Measurements from ENCODE around the gene PLEKHG4. TPM values are rescaled to one million over a fixed set of nuclear protein-coding genes. Genes with fewer than 3 reads are reported as not detected.

The PLEKHG4 gene
- total and polyA plus RNA-seq, 7 donors, result 1.4 to 7.9 (median 3.5) TPM

DNA sequence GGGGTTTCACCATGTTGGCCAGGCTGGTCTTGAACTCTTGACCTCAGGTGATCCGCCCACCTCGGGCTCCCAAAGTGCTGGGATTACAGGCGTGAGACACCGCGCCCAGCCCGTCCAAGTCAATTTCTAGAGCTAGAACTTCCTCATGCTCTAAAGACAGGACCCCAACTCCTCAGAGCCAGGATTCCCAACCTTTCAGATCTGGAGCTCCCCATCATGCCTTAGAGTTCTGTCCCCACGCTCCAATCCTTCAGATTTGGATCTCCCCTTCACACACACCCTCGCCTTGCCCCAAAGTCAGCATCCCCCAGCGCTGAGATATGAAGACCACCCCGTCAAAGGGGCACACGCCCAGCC lies 46.8 kb downstream of the PLEKHG4 start:
- no peak overlapping the region for H3K27ac ChIP-seq
- no peak for DNase-seq
- no peaks in the 10 kb centered on the region for H3K9me3 ChIP-seq
- H3K36me3 ChIP-seq, result no peaks in the 10 kb centered on the region
- no peak for TF ChIP-seq POLR2A (IDR thresholded peaks at IDR 0.05)
- no peak for TF ChIP-seq EP300 (IDR thresholded peaks at IDR 0.05)
- intact Hi-C loops (cut with DNase I), result no loop called here
- H3K27me3 ChIP-seq, result peaks cover 0 to 61% (median 18%) of the 10 kb centered on the region in 3 donors
- peaks cover 0 to 13% (median 9%) of the 10 kb centered on the region in 4 donors for H3K4me1 ChIP-seq
- H3K4me3 ChIP-seq, result peak overlapping the region in 3 of 4 donors; percentile 36 to 50 (median 48)
- 15 to 18% methylated on average over 11 of the region's 11 CpGs for WGBS, 2 donors

DNA sequence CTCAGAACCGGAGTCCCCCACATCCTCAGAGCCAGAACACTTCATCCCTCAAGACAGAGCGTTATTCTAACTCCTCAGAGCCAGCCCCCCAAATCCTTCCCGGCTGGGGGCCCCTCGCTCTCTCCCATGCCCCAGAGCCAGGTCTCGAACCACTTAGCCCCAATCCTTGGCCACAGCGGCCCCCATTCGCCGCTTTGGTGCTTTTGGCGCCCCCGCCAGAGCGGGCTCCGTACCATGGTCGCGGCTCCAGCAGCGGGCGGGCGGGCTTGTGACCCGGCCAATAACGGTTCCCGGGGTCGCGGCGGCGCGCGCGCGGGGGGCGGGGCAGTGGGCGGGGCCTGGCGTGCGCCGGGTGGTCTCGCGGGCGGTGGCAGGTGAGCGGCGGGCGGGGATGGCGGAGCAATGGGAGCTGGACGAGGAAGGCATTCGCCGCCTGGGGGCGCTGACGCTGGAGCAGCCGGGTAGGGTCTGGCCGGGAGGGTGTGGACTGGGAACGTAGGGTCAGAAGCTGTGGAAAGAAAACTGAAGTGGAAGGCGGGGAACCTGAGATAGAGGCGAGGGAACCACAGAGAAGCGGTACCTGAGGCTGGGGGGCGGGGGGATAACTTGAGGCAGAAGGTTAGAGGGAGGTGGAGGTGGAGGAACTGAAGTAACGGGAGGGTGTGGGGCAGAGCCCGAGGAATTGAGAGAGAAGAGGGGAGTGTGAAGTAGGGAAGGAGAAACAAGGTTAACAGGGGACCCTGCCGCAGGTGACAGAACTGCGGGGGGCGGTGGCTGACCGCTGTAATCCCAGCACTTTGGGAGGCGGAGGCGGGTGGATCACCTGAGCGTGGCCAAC lies 47.4 kb downstream of the PLEKHG4 start, which contains the start of the genes KCTD19 and LRRC36:
Gene KCTD19 (minus strand): TSS at position 270 of the 838 bp plus-strand sequence. CDS start 34 bp downstream, at position 236.
Gene LRRC36 (plus strand): TSS at position 344 of the 838 bp plus-strand sequence. CDS start 48 bp downstream, at position 392.
- Histone ChIP-seq H3K36me3 (no peaks in the 10 kb centered on the region), H3K27me3 (peaks cover 0 to 55% (median 18%) of the 10 kb centered on the region in 3 donors), H3K9me3 (no peaks in the 10 kb centered on the region), H3K4me3 (peak within 1 kb of the TSS in 3 of 4 donors; percentile 36 to 50 (median 48)), H3K4me1 (peaks cover 0 to 13% (median 9%) of the 10 kb centered on the region in 4 donors), H3K27ac (no peak within 1 kb of the TSS)
- intact Hi-C loops (cut with DNase I), result no loop called here
- no peak for TF ChIP-seq POLR2A (IDR thresholded peaks at IDR 0.05)
- TF ChIP-seq, protein P1, sequence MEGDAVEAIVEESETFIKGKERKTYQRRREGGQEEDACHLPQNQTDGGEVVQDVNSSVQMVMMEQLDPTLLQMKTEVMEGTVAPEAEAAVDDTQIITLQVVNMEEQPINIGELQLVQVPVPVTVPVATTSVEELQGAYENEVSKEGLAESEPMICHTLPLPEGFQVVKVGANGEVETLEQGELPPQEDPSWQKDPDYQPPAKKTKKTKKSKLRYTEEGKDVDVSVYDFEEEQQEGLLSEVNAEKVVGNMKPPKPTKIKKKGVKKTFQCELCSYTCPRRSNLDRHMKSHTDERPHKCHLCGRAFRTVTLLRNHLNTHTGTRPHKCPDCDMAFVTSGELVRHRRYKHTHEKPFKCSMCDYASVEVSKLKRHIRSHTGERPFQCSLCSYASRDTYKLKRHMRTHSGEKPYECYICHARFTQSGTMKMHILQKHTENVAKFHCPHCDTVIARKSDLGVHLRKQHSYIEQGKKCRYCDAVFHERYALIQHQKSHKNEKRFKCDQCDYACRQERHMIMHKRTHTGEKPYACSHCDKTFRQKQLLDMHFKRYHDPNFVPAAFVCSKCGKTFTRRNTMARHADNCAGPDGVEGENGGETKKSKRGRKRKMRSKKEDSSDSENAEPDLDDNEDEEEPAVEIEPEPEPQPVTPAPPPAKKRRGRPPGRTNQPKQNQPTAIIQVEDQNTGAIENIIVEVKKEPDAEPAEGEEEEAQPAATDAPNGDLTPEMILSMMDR (IDR thresholded peaks at IDR 0.05), result peak in 1 of 4 experiments; percentile 13
- DNase-seq, result peak; percentile 74
- WGBS, 2 donors, result 8 to 10% methylated on average over 61 of the region's 61 CpGs

DNA sequence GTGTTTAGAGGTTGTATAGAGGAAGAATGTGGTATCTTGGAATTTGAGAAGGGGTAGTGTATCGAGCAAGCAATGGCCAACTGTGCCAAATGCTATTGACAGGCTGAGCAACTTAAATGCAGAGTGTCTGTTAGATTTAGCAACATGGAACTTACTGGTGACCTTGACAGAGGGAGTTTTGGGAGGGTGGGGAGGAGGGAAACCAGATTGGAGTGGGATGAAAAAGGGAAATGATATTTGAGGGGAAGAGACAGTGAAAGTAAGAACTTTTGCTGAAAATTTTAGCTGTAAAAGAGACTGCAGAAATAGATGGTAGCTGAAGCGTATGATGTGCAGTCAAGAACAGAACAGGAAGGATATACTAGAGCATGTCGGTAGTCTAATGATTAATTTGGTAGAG lies 48.4 kb downstream of the PLEKHG4 start:
- intact Hi-C loops (cut with DNase I), result no loop called here
- TF ChIP-seq POLR2A (IDR thresholded peaks at IDR 0.05) (no peak), EP300 (IDR thresholded peaks at IDR 0.05) (no peak), POLR2AphosphoS5 (IDR thresholded peaks at IDR 0.05) (no peak)
- TF ChIP-seq, protein P1 (IDR thresholded peaks at IDR 0.05), result no peak
- Histone ChIP-seq H3K36me3 (no peaks in the 10 kb centered on the region), H3K27ac (no peak overlapping the region), H3K9me3 (no peaks in the 10 kb centered on the region), H3K4me1 (peaks cover 0 to 13% (median 9%) of the 10 kb centered on the region in 4 donors), H3K27me3 (peaks cover 0 to 44% (median 18%) of the 10 kb centered on the region in 3 donors), H3K4me3 (no peak overlapping the region)
- DNase-seq, result no peak
- 46 to 80% methylated on average over 3 of the region's 3 CpGs for WGBS, 2 donors

DNA sequence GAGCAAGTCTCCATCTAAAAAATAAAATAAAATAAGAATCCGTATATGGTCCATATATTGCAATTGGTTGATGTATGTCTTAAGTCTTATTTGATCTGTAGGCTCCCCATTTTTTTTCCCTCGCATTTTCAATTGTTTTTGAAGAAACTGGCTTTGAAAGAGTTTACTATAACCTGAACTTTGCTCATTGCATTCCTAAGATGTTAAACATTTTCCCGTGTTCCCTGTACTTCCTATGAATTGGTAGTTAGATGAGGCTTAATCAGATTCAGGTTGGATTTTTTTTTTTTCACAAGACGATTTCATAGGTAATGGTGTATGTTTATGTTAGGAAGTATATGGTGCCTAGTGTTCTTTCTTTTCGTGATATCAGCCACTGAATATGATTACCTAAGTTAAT lies 50.6 kb downstream of the PLEKHG4 start:
- 26 to 69% methylated on average over 5 of the region's 5 CpGs for WGBS, 2 donors
- no peak overlapping the region for H3K4me3 ChIP-seq
- TF ChIP-seq POLR2AphosphoS5 (IDR thresholded peaks at IDR 0.05) (no peak), EP300 (IDR thresholded peaks at IDR 0.05) (no peak)
- no peak for DNase-seq
- H3K36me3 ChIP-seq, result no peaks in the 10 kb centered on the region
- H3K9me3 ChIP-seq, result no peaks in the 10 kb centered on the region
- peaks cover 0 to 13% (median 9%) of the 10 kb centered on the region in 4 donors for H3K4me1 ChIP-seq
- H3K27me3 ChIP-seq, result peaks cover 0 to 24% (median 18%) of the 10 kb centered on the region in 3 donors
- intact Hi-C loops (cut with DNase I), result no loop called here
- H3K27ac ChIP-seq, result no peak overlapping the region

DNA sequence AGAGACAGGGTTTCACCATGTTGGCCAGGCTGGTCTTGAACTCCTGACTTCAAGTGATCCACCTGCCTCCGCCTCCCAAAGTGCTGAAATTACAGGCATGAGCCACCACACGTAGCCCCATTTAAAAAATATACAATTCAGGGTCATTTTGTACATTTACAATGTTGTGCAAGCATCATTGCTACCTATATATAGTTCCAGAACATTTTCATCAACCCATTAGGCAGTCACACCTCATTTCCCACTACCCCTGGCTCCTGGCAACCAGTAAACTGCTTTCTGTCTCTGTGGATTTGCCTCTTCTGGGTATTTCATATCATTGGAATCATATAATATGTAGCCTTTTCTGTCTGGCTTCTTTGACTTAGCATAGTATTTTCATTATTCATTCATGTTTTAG lies 54.0 kb downstream of the PLEKHG4 start:
- Histone ChIP-seq H3K4me1 (no peaks in the 10 kb centered on the region), H3K36me3 (no peaks in the 10 kb centered on the region), H3K9me3 (no peaks in the 10 kb centered on the region), H3K27ac (no peak overlapping the region), H3K27me3 (no peaks in the 10 kb centered on the region), H3K4me3 (no peak overlapping the region)
- TF ChIP-seq, protein P1 (IDR thresholded peaks at IDR 0.05), result no peak
- no peak for TF ChIP-seq EP300 (IDR thresholded peaks at IDR 0.05)
- TF ChIP-seq POLR2A (IDR thresholded peaks at IDR 0.05), result no peak
- TF ChIP-seq POLR2AphosphoS5 (IDR thresholded peaks at IDR 0.05), result no peak
- intact Hi-C loops (cut with DNase I), result no loop called here
- DNase-seq, result no peak
- 83 to 84% methylated on average over 2 of the region's 2 CpGs for WGBS, 2 donors

All from sigmoid colon (tissue), 7 donors.